OCI-LY1 (cell line): ENCODE results near the gene NFIX.

Experiments
- EZH2 ChIP-seq: fragments of 200-600 bp; sonication (generic), shearing (Covaris generic); IDR thresholded peaks from 2 replicates; pipeline ENCODE4 v1.8.0; 2017; ENCODE audit warnings: borderline replicate concordance, mixed run types, mild to moderate bottlenecking, antibody characterized with exemption, low read length, moderate library complexity, mixed read lengths
- TF ChIP-seq, protein P1 (sequence below): fragments of 200-600 bp; sonication (generic), shearing (Covaris generic); IDR thresholded peaks from 2 replicates; pipeline ENCODE4 v1.5.1; 2017; ENCODE audit warnings: mild to moderate bottlenecking, antibody characterized with exemption, low read length, moderate library complexity, mixed read lengths

DNA sequence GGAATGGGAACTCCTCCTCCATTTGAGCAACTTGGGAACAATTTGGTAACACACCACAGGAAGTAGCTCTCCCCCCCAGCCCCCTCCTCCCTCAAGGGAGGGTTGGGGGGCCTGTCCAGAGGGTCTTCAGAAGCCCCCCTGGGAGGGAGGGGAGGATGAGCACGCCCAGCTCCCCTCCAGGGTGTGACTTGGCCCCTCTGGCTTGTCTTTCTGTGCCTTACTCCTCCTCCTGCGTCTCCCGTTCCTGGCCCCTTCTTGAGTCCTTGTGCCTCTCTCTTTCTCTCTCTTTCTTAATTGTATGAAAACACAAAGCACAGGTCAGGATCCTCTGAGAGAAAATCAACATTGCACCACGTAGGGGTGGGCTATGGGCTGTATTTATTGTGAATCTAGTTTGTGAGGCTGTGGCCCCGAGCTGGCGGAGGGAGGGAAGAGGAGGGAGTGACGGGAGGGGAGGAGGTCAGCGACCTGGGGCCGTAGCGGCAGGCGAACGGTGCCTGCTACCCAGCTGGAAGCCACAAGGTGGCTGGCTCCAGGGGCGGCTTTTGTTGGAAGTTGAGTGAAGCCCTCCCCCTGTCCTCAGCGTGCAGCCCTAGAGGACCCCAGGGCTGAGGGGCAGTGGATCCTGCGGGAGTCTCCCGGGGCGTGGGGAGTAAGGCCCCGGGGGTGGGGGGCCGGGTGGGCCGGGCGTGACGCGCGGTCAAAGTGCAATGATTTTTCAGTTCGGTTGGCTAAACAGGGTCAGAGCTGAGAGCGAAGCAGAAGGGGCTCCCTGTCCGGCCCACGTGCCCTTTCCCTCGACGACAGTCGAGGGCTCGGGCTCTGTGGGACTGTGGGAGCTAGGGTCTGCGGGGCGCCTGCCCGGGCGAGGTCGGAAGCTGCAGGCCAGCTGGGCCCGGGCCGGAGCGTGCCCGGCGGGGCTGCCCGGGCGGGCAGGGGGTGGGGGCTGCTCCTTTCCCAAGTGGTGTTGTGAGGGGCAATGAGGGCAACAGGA lies 101.0 kb downstream of the NFIX start:
- TF ChIP-seq, protein P1, sequence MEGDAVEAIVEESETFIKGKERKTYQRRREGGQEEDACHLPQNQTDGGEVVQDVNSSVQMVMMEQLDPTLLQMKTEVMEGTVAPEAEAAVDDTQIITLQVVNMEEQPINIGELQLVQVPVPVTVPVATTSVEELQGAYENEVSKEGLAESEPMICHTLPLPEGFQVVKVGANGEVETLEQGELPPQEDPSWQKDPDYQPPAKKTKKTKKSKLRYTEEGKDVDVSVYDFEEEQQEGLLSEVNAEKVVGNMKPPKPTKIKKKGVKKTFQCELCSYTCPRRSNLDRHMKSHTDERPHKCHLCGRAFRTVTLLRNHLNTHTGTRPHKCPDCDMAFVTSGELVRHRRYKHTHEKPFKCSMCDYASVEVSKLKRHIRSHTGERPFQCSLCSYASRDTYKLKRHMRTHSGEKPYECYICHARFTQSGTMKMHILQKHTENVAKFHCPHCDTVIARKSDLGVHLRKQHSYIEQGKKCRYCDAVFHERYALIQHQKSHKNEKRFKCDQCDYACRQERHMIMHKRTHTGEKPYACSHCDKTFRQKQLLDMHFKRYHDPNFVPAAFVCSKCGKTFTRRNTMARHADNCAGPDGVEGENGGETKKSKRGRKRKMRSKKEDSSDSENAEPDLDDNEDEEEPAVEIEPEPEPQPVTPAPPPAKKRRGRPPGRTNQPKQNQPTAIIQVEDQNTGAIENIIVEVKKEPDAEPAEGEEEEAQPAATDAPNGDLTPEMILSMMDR, result no peak
- no peak for TF ChIP-seq EZH2
